Hematopoietic multipotent progenitor cell treated with erythropoietin and hydrocortisone succinate and interleukin-3 and kit ligand, for 6 days (in vitro differentiated cells): ENCODE results near the gene DYDC1.
"Not testable (repeated sequence)": the region's sequence is repeated elsewhere in the genome, so short reads cannot be mapped to it uniquely, and the experiment has no call there.

Experiments
- DNase-seq: peaks from one replicate; pipeline ENCODE4 v3.0.0-alpha.2; 2015

The DYDC1 gene

DNA sequence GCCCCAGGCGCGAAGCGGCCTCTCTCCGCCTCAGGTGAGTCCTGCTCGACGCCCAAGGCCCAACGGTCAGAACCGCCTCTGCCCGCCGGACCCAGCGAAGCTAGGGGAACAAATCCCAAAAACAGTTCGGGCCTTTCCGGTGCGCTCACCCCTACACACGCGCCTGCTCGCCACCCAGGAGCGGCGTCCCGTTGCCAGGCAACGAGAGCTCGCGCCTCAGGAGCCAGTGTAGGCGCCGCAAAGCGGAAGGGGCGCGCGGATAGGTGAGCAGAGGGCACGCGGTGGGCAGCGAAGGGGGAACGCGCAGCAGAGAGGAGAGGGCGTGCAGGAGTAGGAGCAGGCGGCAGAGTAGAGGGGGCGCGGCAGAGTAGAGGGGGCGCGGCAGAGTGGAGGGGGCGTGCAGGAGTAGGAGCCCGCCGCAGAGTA, at the start of gene DYDC1, which contains the start of gene DYDC2:
DYDC1 (minus strand) TSS at position 193 of the 426 bp plus-strand sequence. CDS start 4,154 bp downstream, outside the sequence.
DYDC2 (plus strand) TSS at position 219 of the 426 bp plus-strand sequence. CDS start 5,663 bp downstream, outside the sequence.
- peak; percentile 69 for DNase-seq

DNA sequence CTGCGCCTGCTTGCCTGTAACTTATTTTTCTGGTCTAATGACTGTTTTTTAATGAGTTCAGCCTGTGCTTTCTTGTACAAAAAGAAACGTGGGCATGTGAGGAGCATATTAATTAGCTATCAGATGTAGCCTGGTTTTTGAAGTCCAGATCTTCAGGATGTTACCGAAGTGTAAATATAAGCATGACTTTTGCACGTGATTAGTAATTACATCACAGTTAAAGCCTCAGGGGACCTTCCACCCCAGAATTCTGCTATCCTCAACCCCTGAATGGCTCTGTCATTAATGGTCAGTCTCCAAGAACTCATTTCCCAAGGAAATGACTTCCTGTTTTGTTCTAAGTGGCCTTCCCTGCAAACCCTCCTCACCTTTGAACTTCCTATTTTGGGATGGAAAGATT, 49.6 kb upstream of the DYDC1 start:
- DNase-seq, result no peak

- DNase-seq, result no peak
Measured at GRCh38 chr10:80405626-80406025, 49.1 kb upstream of the DYDC1 start.

GRCh38 chr10:80405035-80405434, 48.5 kb upstream of the DYDC1 start:
- no peak for DNase-seq

GRCh38 chr10:80400136-80400804, 43.7 kb upstream of the DYDC1 start:
- DNase-seq, result no peak

GRCh38 chr10:80397014-80397413, 40.5 kb upstream of the DYDC1 start:
- DNase-seq, result no peak

DNA sequence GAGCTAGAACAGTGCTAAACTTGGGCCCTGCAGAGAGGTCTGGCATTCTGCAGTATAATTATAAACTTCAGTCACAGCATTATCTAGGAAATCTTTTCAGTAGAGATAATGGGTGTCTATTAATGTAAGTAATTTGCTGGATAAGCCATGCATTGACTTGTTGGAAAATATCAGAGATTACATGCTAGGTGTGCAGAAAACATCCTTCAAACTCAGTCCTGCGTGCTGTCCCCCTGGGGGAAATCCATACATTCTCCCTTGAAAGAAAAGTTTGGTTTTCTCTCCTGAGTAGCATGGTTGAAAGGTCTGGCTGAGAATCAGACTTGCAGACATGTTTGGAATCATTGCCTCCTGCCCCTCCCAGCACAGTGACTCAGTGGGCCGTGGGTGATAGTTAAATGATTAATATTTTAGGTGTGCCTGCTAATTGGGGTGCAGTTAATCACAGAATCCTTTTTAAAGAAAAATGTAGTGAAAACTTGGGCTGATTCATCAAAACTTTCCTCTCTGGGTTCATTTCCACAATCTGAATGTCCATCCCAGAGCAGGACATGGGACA, 37.9 kb upstream of the DYDC1 start:
- DNase-seq, result no peak

DNA sequence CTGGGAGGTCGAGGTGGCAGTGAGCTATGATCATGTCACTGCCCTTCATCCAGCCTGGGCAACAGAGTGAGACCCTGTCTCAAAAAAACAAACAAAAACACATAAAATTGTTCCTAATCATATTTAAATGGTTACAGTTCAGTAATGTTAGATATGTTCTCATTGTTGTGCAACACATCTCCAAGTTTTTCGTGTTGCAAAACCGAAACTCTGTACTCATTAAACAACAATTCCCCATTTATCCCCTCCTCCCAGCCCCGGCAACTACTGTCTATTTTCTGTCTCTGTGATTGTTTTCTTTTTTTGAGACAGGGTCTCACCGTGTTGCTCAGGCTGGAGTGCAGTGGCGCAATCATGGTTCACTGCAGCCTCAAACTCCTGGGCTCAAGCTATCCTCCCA, 35.7 kb upstream of the DYDC1 start:
- no peak for DNase-seq

DNA sequence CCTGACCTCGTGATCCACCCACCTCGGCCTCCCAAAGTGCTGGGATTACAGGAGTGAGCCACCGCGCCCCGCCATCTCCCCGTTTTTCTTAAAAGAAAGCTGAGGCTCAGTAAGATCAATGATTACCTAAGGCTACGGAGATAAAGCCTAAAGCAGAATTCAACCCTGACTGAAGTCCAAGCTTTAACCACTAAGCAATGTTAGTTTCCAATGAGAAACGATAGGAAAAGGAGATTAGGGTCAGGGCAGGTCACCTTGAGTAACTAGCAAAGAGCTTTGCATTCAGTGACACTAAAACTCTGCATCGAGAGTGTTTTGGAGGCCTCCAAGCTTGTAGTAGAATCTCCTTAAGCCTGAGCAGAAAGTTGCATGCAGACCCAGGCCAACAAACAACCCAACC, 34.2 kb upstream of the DYDC1 start:
- no peak for DNase-seq

DNA sequence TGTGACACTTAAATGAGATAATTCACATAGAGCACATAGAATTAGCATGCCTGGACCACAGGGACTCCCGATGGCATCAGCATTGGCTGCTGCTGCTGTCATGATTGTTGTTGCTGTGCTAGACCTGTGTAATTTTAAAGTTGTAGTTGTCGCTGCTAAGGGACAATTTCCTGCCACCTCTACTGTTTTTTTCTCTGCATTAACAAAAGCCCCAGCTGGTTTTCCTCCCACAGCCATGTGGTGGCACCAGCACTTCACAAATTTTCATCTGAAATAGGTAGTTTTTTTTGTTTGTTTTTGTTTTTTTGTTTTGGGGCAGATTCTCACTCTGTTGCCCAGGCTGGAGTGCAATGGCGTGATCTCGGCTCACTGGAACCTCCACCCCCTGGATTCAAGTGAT, 26.4 kb upstream of the DYDC1 start:
- peak; percentile 81 for DNase-seq

DNA sequence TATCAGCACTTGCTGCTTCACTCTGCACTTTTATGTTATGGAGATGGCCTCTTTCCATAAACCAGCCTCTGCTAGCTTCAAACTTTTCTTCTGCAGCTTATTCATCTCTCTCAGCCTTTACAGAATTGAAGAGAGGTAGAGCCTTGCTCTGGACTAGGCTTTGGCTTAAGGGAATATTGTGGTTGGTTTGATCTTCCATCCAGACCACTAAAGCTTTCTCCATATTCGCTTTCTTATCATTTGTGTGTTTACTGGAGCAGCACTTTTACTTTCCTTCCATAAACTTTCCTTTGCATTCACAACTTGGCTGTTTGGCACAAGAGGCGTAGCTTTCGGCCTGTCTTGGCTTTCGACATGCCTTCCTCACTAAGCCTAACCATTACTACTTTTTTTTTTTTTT, 23.6 kb upstream of the DYDC1 start:
- DNase-seq, result no peak

GRCh38 chr10:80379701-80380100, 23.1 kb upstream of the DYDC1 start:
- DNase-seq, result no peak

GRCh38 chr10:80373502-80373901, 16.9 kb upstream of the DYDC1 start:
- DNase-seq, result no peak

DNA sequence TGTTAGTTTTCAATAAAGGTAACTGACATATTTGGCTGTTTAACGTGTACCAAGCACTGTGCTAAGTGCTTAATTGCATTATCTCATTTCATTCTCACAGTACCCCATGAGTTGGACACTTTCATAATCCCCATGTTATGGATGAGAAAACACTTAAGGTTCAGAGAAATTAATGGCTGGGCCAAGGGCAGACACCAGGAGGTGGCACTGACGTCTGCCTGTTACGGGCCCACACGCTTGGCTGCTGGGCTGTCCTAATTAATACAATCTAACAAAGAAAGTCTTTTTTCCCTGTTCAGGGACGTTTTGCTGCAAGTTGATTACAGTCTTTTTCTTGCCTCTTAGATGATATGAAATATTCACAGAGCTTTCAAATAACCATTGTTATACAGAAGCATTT, 16.1 kb upstream of the DYDC1 start:
- no peak for DNase-seq

DNA sequence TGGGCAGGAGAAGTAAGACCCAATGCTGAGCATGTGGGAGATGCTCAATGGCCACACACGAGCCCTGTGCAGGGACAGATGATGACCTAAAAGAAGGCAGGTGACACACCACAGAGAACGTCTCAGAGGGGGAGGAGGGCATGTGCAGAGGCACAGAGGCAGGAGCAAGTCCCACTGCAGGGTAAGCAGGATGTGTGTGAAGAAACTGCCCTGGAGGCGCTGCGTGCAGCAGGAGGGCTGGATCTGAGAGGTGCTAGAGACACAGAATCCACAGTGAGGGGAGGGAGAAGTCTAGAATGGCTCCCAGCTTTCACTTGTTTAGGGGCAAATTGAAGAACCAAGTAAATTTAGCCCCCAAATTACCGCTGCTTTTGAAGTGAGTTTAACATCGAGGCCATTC, 14.9 kb upstream of the DYDC1 start:
- no peak for DNase-seq

DNA sequence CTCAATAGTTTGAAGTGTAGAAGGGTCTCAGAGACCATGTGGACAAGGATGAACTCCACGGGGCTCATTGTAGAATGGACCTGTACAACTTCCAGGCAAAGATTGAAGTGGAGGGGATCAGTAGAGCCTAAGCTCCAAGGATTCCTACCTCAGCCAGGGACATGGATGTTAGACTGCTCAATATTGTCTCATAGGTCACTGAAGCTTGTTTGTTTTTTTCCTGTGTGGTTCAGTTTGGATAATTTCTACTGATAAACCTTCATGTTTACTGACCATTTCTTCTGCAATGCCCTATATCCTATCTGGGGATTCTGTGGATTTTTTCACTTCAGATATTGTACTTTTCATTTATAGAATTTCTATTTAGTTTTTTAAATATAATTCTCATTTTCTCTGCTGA, 9.0 kb upstream of the DYDC1 start:
- no peak for DNase-seq

- DNase-seq, result no peak
Measured at GRCh38 chr10:80359644-80360043, 3.1 kb upstream of the DYDC1 start.

DNA sequence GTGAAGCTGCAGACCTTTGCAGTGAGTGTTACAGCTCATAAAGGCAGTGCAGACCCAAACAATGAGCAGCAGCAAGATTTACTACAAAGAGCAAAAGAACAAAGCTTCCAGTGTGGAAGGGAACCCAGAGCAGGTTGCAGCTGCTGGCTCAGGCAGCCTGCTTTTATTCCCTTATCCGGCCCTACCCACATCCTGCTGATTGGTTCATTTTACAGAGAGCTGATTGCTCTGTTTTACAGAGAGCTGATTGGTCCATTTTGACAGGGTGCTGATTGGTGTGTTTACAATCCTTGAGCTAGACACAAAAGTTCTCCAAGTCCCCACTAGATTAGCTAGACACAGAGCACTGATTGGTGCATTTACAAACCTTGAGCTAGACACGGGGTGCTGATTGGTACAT, 2.4 kb upstream of the DYDC1 start:
- not testable (repeated sequence) for DNase-seq

- no peak for DNase-seq
Measured at GRCh38 chr10:80357851-80358125, 1.2 kb upstream of the DYDC1 start.

GRCh38 chr10:80356989-80357850, 665 bp upstream of the DYDC1 start:
- DNase-seq, result peak; percentile 27

GRCh38 chr10:80351220-80351619, 5.3 kb downstream of the DYDC1 start:
- no peak for DNase-seq

GRCh38 chr10:80350251-80350650, 6.3 kb downstream of the DYDC1 start:
- no peak for DNase-seq

DNA sequence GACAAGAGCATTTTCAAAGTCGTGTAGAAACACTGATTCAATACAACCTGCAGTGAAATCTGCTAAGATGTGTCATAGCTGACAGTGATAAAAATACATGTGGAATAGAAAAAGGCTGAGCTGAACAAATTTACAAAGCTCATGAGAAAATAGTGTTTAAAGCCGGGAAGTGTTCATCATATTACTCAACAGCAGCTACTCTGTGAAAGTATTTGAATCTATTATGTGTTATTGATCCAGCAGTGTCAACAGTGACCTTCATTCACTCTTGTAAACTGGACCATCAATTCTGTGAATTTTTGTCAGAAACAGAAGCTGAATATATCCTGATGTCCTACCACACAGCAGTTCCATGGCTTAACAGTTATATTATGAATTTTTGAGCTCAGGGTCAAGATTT, 11.6 kb downstream of the DYDC1 start:
- DNase-seq, result no peak

- DNase-seq, result no peak
Measured at GRCh38 chr10:80344276-80344675, 12.3 kb downstream of the DYDC1 start.
